Measurements from ENCODE around the gene HHLA2.
A peak's percentile ranks its signal among the peaks of the same experiment; 100 is the strongest.
"Not testable (repeated sequence)": the region's sequence is repeated elsewhere in the genome, so short reads cannot be mapped to it uniquely, and the experiment has no call there.

The HHLA2 gene, protein sequence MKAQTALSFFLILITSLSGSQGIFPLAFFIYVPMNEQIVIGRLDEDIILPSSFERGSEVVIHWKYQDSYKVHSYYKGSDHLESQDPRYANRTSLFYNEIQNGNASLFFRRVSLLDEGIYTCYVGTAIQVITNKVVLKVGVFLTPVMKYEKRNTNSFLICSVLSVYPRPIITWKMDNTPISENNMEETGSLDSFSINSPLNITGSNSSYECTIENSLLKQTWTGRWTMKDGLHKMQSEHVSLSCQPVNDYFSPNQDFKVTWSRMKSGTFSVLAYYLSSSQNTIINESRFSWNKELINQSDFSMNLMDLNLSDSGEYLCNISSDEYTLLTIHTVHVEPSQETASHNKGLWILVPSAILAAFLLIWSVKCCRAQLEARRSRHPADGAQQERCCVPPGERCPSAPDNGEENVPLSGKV

DNA sequence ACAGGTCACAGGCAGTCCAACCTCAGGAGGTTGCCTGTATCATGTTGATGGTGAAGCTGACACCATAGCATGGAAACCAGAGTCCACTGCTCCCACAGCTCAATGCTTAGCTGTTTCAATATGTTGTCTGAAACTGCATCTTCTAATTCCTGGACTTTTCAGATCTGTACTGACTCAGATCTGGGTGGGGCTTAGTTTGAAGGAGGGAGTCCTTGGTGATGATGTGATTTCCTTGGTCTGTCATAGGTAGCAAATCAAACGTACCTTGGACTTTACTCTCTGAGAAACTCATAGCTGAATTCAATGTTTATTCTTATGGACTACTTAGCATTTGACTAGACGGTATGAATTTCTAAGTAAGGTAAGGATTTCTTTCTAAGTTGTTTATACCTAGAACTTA lies at the start of gene HHLA2:
Gene HHLA2 (plus strand): TSS at position 310 of the 400 bp plus-strand sequence. CDS start 55,266 bp downstream, outside the sequence.
- Histone ChIP-seq H3K27me3 (ENCODE audit: control insufficient read depth in 1 of 2, insufficient read depth in 2 of 2, low read length in 2 of 2) (no peaks in the 10 kb centered on the region), H3K9ac (ENCODE audit: low read depth in 1 of 2, low read length in 2 of 2) (peak within 1 kb of the TSS; percentile 2 to 62), H3K4me3 (ENCODE audit: low read depth in 1 of 2, low read length in 2 of 2) (peak within 1 kb of the TSS; percentile 38 to 67), H3K36me3 (ENCODE audit: control insufficient read depth in 1 of 2, insufficient read depth in 2 of 2, low read length in 2 of 2) (no peaks in the 10 kb centered on the region), H3K27ac (ENCODE audit: low read depth, low read length) (peak within 1 kb of the TSS; percentile 37), H3K4me1 (ENCODE audit: control insufficient read depth in 1 of 2, insufficient read depth in 2 of 2, low read length in 2 of 2) (peaks cover 13% of the 10 kb centered on the region in 2 donors), H3K9me3 (ENCODE audit: control insufficient read depth in 1 of 2, low read length in 2 of 2) (no peaks in the 10 kb centered on the region)

DNA sequence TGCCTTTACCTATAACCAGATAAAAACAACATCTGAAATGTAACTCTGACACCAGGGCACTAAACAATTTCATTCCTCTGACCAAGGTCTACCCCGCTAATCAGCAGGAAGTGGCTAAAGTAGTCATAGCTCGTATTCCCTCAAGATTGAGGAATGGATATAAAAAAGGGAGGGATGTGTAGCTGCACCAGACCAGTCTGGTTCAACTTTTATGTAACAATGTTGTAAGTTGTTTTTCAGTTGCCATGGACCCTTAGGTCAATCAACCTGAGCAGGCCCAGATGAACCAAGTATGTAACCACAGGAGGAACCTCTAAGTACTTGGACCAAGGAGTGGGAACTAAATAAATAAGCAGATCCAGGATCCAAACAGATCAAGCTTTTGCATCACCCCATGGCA lies 45.7 kb upstream of the HHLA2 start:
- peaks cover 4 to 5% of the 10 kb centered on the region in 2 donors for H3K4me1 ChIP-seq (ENCODE audit: control insufficient read depth in 1 of 2, insufficient read depth in 2 of 2, low read length in 2 of 2)
- no peaks in the 10 kb centered on the region for H3K9me3 ChIP-seq (ENCODE audit: control insufficient read depth in 1 of 2, low read length in 2 of 2)
- H3K27ac ChIP-seq (ENCODE audit: low read depth, low read length), result no peak overlapping the region
- no peak overlapping the region for H3K4me3 ChIP-seq (ENCODE audit: low read depth in 1 of 2, low read length in 2 of 2)
- no peaks in the 10 kb centered on the region for H3K27me3 ChIP-seq (ENCODE audit: control insufficient read depth in 1 of 2, insufficient read depth in 2 of 2, low read length in 2 of 2)
- no peak overlapping the region for H3K9ac ChIP-seq (ENCODE audit: low read depth in 1 of 2, low read length in 2 of 2)
- no peaks in the 10 kb centered on the region for H3K36me3 ChIP-seq (ENCODE audit: control insufficient read depth in 1 of 2, insufficient read depth in 2 of 2, low read length in 2 of 2)

DNA sequence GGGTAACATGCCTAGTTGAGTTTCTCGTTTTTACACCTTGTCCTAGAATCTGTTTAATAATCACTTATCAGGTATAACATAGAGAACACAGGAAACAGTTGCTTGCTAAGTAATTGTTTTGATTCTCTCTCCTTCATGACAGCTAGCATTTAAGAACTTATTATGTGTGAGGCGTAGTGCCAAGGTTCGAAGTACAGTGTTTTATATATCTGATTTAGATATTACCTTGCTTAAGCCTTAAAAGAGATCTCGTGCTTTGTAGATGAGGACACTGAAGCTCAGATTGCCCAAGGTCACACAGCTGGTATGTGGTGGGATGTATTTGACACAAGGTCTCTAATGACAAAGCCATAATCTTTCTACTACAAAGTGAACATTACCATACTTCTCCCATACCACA lies 45.1 kb upstream of the HHLA2 start:
- Histone ChIP-seq H3K36me3 (ENCODE audit: control insufficient read depth in 1 of 2, insufficient read depth in 2 of 2, low read length in 2 of 2) (no peaks in the 10 kb centered on the region), H3K9me3 (ENCODE audit: control insufficient read depth in 1 of 2, low read length in 2 of 2) (no peaks in the 10 kb centered on the region), H3K4me3 (ENCODE audit: low read depth in 1 of 2, low read length in 2 of 2) (no peak overlapping the region), H3K27me3 (ENCODE audit: control insufficient read depth in 1 of 2, insufficient read depth in 2 of 2, low read length in 2 of 2) (no peaks in the 10 kb centered on the region), H3K9ac (ENCODE audit: low read depth in 1 of 2, low read length in 2 of 2) (no peak overlapping the region), H3K4me1 (ENCODE audit: control insufficient read depth in 1 of 2, insufficient read depth in 2 of 2, low read length in 2 of 2) (peaks cover 4 to 5% of the 10 kb centered on the region in 2 donors), H3K27ac (ENCODE audit: low read depth, low read length) (no peak overlapping the region)

DNA sequence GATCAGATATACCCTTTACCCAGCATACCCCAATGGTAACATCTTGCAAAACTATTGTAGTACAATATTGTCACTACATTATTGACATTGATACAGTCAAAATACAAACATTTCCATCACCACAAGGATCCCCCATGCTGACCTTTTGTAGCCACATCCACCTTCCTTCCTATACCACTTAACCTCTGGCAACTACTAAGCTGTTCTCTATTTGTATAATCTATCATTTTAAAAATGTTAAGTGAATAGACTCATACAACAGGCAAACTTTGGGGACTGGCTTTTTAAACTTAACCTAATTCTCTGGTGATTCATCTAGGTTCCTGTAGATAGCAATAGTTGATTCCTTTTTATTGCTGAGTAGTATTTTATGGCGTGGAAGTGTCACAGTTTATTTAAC lies 44.5 kb upstream of the HHLA2 start:
- H3K9ac ChIP-seq (ENCODE audit: low read depth in 1 of 2, low read length in 2 of 2), result no peak overlapping the region
- H3K36me3 ChIP-seq (ENCODE audit: control insufficient read depth in 1 of 2, insufficient read depth in 2 of 2, low read length in 2 of 2), result no peaks in the 10 kb centered on the region
- no peak overlapping the region for H3K27ac ChIP-seq (ENCODE audit: low read depth, low read length)
- H3K9me3 ChIP-seq (ENCODE audit: control insufficient read depth in 1 of 2, low read length in 2 of 2), result no peaks in the 10 kb centered on the region
- peaks cover 4 to 5% of the 10 kb centered on the region in 2 donors for H3K4me1 ChIP-seq (ENCODE audit: control insufficient read depth in 1 of 2, insufficient read depth in 2 of 2, low read length in 2 of 2)
- H3K27me3 ChIP-seq (ENCODE audit: control insufficient read depth in 1 of 2, insufficient read depth in 2 of 2, low read length in 2 of 2), result no peaks in the 10 kb centered on the region
- H3K4me3 ChIP-seq (ENCODE audit: low read depth in 1 of 2, low read length in 2 of 2), result no peak overlapping the region

DNA sequence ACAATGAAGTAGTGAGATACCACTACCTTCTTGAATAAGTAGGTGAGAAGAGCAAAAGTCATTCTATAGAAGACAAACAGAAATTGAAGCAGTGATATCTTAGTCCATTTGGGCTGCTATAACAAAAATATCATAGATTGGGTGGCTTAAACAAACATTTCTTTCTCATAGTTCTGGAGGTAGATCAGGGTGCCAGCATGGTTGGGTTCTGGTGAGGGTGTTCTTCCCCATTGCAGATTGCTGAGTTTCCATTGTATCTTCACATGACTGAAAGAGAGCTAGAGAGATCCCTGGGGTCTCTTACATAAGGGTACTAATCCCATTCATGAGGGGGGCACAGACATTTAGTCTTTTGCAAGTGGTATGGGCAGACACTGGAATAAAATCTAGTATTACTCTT lies 41.2 kb upstream of the HHLA2 start:
- Histone ChIP-seq H3K9me3 (ENCODE audit: control insufficient read depth in 1 of 2, low read length in 2 of 2) (no peaks in the 10 kb centered on the region), H3K27me3 (ENCODE audit: control insufficient read depth in 1 of 2, insufficient read depth in 2 of 2, low read length in 2 of 2) (no peaks in the 10 kb centered on the region), H3K9ac (ENCODE audit: low read depth in 1 of 2, low read length in 2 of 2) (no peak overlapping the region), H3K27ac (ENCODE audit: low read depth, low read length) (no peak overlapping the region), H3K4me3 (ENCODE audit: low read depth in 1 of 2, low read length in 2 of 2) (no peak overlapping the region), H3K4me1 (ENCODE audit: control insufficient read depth in 1 of 2, insufficient read depth in 2 of 2, low read length in 2 of 2) (peaks cover 4 to 5% of the 10 kb centered on the region in 2 donors), H3K36me3 (ENCODE audit: control insufficient read depth in 1 of 2, insufficient read depth in 2 of 2, low read length in 2 of 2) (no peaks in the 10 kb centered on the region)

DNA sequence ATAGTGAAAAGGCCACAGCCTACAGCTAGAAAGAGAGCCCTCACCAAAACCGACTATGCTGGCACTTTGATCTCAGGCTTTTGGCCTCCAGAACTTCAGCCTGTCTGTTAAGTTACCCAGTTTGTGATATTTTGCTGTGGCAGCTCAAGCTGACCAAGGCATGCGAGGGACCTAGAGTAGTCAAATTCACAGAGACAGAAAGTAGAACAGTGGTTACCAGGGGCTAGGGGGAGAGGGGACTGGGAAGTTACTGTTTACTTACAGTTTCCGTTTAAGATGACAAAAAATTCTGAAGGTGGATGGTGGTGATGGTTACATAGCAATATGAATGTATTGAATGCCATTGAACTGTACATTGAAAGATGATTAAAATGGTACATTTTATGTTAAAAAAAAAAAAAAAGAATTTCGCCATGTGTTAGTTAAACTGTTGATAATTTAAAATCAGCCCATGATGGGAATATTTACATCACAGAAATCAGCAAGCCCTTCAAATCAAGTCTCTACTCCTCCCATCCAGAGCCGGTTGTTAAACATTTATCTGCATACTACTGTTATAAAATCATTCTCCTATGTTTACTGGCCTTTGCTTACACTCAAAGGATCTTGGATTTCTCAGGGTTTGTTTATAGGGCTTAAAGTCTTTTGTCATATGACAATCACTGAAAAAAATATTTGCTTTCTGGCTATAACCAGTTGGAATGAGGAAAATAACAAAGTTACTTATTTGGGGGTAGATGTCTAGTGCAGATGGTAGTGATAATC lies 31.6 kb upstream of the HHLA2 start:
- not testable (repeated sequence) for H3K27me3 ChIP-seq (ENCODE audit: control insufficient read depth in 1 of 2, insufficient read depth in 2 of 2, low read length in 2 of 2); H3K4me3 ChIP-seq (ENCODE audit: low read depth in 1 of 2, low read length in 2 of 2); H3K36me3 ChIP-seq (ENCODE audit: control insufficient read depth in 1 of 2, insufficient read depth in 2 of 2, low read length in 2 of 2); H3K27ac ChIP-seq (ENCODE audit: low read depth, low read length); H3K9ac ChIP-seq (ENCODE audit: low read depth in 1 of 2, low read length in 2 of 2); H3K4me1 ChIP-seq (ENCODE audit: control insufficient read depth in 1 of 2, insufficient read depth in 2 of 2, low read length in 2 of 2); H3K9me3 ChIP-seq (ENCODE audit: control insufficient read depth in 1 of 2, low read length in 2 of 2)

DNA sequence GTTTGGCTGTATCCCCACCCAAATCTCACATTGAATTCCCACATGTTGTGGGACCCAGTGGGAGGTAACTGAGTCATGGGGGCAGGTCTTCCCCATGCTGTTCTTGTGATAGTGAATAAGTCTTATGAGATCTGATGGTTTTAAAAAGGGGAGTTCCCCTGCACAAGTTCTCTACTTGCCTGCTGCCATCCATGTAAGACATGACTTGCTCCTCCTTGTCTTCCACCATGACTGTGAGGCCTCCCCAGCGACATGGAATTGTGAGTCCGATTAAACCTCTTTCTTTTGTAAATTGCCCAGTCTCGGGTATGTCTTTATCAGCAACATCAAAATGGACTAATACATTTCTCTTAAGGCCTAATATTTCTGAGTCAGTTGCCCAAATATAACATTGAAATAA lies 28.1 kb upstream of the HHLA2 start:
- H3K9me3 ChIP-seq (ENCODE audit: control insufficient read depth in 1 of 2, low read length in 2 of 2); H3K36me3 ChIP-seq (ENCODE audit: control insufficient read depth in 1 of 2, insufficient read depth in 2 of 2, low read length in 2 of 2); H3K4me1 ChIP-seq (ENCODE audit: control insufficient read depth in 1 of 2, insufficient read depth in 2 of 2, low read length in 2 of 2); H3K27ac ChIP-seq (ENCODE audit: low read depth, low read length); H3K4me3 ChIP-seq (ENCODE audit: low read depth in 1 of 2, low read length in 2 of 2); H3K27me3 ChIP-seq (ENCODE audit: control insufficient read depth in 1 of 2, insufficient read depth in 2 of 2, low read length in 2 of 2); H3K9ac ChIP-seq (ENCODE audit: low read depth in 1 of 2, low read length in 2 of 2): not testable (repeated sequence)

DNA sequence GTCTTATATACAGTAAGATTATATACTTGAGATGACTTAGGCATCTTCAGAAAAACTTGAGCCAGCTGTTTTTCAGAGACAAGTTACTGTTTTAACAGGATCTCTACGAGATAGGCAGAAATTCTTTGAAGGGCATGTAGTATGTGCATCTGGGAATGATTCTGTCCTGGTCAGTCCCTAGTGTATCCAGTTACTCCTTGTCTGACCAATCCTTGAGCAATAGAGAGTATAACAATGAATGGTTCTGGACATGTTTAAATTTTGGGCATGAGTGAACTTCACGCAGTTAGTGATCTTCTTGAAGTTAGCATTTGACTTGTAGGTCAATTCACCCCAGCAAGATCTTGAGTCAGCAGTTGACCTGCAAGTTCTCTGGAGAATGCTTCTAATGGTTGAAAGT lies 24.7 kb upstream of the HHLA2 start:
- no peaks in the 10 kb centered on the region for H3K27me3 ChIP-seq (ENCODE audit: control insufficient read depth in 1 of 2, insufficient read depth in 2 of 2, low read length in 2 of 2)
- no peaks in the 10 kb centered on the region for H3K4me1 ChIP-seq (ENCODE audit: control insufficient read depth in 1 of 2, insufficient read depth in 2 of 2, low read length in 2 of 2)
- H3K36me3 ChIP-seq (ENCODE audit: control insufficient read depth in 1 of 2, insufficient read depth in 2 of 2, low read length in 2 of 2), result no peaks in the 10 kb centered on the region
- no peaks in the 10 kb centered on the region for H3K9me3 ChIP-seq (ENCODE audit: control insufficient read depth in 1 of 2, low read length in 2 of 2)
- H3K9ac ChIP-seq (ENCODE audit: low read depth in 1 of 2, low read length in 2 of 2), result no peak overlapping the region
- H3K27ac ChIP-seq (ENCODE audit: low read depth, low read length), result no peak overlapping the region
- no peak overlapping the region for H3K4me3 ChIP-seq (ENCODE audit: low read depth in 1 of 2, low read length in 2 of 2)

DNA sequence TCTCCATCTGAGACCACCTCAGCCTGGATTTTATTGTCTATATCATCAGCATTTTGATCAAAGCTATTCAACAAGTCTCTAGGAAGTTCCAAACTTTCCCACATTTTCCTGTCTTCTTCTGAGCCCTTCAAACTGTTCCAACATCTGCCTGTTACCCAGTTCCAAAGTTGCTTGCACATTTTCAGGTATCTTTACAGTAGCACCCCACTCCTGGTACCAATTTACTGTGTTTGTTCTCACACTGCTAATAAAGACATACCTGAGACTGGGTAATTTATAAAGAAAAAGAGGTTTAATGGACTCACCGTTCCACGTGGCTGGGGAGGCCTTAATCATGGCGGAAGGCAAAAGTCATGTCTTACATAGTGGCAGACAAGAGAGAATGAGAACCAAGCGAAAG lies 17.3 kb upstream of the HHLA2 start:
- H3K27me3 ChIP-seq (ENCODE audit: control insufficient read depth in 1 of 2, insufficient read depth in 2 of 2, low read length in 2 of 2); H3K36me3 ChIP-seq (ENCODE audit: control insufficient read depth in 1 of 2, insufficient read depth in 2 of 2, low read length in 2 of 2); H3K9ac ChIP-seq (ENCODE audit: low read depth in 1 of 2, low read length in 2 of 2); H3K4me1 ChIP-seq (ENCODE audit: control insufficient read depth in 1 of 2, insufficient read depth in 2 of 2, low read length in 2 of 2); H3K4me3 ChIP-seq (ENCODE audit: low read depth in 1 of 2, low read length in 2 of 2); H3K27ac ChIP-seq (ENCODE audit: low read depth, low read length): not testable (repeated sequence)
- peaks cover 8 to 23% of the 10 kb centered on the region in 2 donors for H3K9me3 ChIP-seq (ENCODE audit: control insufficient read depth in 1 of 2, low read length in 2 of 2)

DNA sequence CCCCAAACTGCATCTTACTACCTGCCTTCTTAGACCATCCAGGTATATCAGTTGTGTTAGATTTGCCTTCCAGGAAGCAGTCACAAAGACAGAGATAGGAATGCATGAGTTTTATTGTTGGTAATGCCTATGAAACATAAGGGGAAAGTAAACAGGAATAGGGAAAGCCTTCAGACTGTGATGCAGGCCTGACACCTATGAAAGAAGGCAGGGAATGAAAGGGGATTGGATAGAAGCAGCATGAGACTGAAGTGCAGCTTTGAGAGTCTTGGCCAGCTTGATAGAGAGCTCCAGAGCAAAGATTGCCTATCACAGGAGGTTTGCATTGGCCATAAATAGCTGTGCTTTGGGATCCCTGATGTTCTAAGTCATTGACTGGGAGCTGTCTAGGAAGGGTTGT lies 15.9 kb upstream of the HHLA2 start:
- H3K9me3 ChIP-seq (ENCODE audit: control insufficient read depth in 1 of 2, low read length in 2 of 2), result peaks cover 8 to 23% of the 10 kb centered on the region in 2 donors
- no peaks in the 10 kb centered on the region for H3K4me1 ChIP-seq (ENCODE audit: control insufficient read depth in 1 of 2, insufficient read depth in 2 of 2, low read length in 2 of 2)
- H3K27ac ChIP-seq (ENCODE audit: low read depth, low read length), result no peak overlapping the region
- no peak overlapping the region for H3K9ac ChIP-seq (ENCODE audit: low read depth in 1 of 2, low read length in 2 of 2)
- no peak overlapping the region for H3K4me3 ChIP-seq (ENCODE audit: low read depth in 1 of 2, low read length in 2 of 2)
- H3K27me3 ChIP-seq (ENCODE audit: control insufficient read depth in 1 of 2, insufficient read depth in 2 of 2, low read length in 2 of 2), result no peaks in the 10 kb centered on the region
- no peaks in the 10 kb centered on the region for H3K36me3 ChIP-seq (ENCODE audit: control insufficient read depth in 1 of 2, insufficient read depth in 2 of 2, low read length in 2 of 2)
